Measurements from ENCODE around the gene CELA2A.
"Not testable (repeated sequence)": the region's sequence is repeated elsewhere in the genome, so short reads cannot be mapped to it uniquely, and the experiment has no call there.

The CELA2A gene

DNA sequence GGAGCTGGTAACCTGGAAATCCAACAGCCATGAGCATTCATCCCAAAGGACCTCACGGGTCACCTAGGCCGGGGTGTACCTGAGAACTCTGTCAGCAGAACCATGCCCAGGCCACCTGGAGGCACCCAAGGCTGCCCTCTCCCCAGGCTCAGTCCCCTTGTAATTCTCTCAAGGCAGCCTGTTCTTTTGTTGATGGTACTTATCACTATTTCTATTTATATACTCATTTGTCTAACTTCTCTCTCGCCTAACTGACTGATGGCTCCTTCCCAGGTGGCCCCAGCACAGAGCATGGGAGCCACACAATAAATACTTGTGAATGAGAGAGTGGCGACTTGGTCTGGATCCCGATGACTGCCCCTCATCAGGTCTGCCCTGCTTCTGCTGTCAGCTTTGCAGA is 50.7 kb downstream of the CELA2A start:
- DNase-seq (ENCODE audit: low spot score), result no peak
- TF ChIP-seq, protein P1, sequence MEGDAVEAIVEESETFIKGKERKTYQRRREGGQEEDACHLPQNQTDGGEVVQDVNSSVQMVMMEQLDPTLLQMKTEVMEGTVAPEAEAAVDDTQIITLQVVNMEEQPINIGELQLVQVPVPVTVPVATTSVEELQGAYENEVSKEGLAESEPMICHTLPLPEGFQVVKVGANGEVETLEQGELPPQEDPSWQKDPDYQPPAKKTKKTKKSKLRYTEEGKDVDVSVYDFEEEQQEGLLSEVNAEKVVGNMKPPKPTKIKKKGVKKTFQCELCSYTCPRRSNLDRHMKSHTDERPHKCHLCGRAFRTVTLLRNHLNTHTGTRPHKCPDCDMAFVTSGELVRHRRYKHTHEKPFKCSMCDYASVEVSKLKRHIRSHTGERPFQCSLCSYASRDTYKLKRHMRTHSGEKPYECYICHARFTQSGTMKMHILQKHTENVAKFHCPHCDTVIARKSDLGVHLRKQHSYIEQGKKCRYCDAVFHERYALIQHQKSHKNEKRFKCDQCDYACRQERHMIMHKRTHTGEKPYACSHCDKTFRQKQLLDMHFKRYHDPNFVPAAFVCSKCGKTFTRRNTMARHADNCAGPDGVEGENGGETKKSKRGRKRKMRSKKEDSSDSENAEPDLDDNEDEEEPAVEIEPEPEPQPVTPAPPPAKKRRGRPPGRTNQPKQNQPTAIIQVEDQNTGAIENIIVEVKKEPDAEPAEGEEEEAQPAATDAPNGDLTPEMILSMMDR (IDR thresholded peaks at IDR 0.05; ENCODE audit: extremely low read depth, missing control alignments), result no peak

DNA sequence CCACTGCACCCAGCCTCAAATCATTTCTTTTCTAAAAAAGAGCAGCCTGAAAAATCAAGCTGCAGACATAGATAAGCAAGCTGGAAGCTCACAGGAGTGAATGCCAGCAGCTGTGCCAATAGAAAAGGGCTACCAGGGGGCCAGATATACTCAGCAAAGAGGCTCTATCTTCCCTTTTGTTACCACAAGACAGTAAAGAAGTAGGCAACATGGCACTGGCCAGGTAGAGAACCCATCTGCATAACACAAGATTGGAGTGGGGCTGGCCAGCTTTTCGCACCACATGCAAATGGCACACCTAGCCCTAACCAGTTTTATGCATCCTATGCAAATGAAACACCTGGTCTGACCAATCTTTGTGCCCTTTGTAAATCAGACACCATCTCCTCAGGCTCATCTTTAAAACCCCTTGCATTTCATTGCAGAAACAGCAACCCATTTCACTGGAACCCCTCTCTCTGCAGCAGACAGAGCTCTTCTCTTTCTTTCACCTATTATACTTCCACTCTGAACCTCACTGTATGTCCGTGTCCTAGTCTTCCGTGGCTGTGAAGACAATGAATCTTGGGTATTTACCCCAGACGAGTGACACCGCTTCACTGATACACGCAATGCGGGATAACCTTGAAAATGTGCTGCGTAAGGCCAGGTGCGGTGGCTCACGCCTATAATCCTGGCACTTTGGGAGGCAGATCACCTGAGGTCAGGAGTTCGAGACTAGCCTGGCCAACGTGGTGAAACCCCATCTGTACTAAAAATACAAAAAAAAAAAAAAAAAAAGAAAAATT is 52.4 kb downstream of the CELA2A start:
- TF ChIP-seq, protein P1 (IDR thresholded peaks at IDR 0.05; ENCODE audit: extremely low read depth, missing control alignments), result no peak
- no peak for DNase-seq (ENCODE audit: low spot score)

DNA sequence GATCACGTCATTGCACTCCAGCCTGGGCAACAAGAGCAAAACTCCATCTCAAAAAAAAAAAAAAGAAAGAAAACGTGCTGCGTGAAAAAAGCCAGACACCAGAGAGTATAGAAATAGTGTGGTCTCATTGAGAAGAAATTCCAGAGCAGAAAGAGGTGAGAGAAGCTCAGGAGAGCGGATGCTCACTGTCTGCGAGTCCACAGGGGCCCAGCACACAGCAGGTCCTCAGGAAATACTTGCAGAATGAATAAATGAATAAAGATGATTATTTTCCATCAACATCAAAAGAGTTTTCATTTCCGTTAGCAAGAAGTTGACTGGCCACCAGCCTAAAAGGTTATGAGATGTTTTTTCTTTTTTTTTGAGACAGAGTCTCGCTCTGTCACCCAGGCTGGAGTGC is 53.1 kb downstream of the CELA2A start:
- TF ChIP-seq, protein P1 (IDR thresholded peaks at IDR 0.05; ENCODE audit: extremely low read depth, missing control alignments), result no peak
- no peak for DNase-seq (ENCODE audit: low spot score)

DNA sequence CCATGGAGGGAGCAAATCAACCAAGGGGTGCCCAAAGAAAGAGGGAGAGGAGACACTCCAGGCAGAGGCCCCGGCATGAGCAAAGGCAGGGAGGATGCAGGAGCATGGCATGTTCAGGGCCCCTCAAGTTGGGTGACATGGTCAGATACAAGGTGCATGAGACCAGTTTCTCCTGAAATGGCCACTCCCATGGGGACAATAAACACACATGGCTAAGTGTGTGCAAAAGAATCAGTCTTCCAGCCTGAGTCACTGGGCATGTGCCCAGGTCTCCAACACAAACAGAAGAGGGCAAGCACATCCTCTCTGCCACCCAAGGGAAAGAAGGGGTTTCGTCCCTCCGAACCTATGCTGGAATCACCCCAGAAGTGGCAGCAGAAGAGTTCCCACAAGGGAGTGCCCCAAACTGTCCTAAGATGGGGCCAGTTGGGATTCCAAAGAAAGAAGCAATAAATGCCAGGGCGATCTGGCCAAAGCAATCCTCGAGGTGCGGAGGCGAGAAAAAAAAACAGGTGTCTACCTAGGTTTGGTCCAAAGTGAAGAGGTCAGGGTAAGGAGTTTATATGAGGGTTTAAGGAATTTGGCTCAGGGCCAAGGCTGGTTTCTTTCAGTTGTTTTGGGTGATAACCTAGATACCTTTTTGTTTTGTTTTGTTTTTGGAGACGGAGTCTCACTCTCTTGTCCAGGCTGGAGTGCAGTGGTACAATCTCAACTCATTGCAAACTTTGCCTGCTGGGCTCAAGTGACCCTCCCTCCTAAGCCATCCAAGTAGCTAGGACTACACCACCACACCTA is 54.3 kb downstream of the CELA2A start:
- TF ChIP-seq, protein P1 (IDR thresholded peaks at IDR 0.05; ENCODE audit: extremely low read depth, missing control alignments), result no peak
- no peak for DNase-seq (ENCODE audit: low spot score)

DNA sequence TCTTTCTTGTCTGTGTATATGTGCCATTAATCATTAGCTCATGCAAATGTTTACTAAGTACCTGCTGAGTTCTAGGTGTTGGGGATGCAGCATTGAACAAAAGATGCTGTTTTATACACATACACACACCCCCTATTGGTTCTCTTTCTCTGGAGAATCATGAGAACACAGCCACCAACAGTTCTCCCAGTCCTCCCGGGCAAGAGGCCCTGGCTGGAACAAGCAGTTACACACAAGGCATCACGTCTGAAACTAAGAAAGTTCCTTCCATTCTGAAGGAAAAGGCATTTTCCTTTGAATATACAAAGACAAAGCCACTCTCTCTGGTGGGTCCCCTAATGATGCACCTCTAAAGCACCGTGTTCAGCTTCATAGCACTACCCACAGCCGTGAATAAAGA is 56.7 kb downstream of the CELA2A start:
- no peak for DNase-seq (ENCODE audit: low spot score)
- TF ChIP-seq, protein P1 (IDR thresholded peaks at IDR 0.05; ENCODE audit: extremely low read depth, missing control alignments), result no peak

DNA sequence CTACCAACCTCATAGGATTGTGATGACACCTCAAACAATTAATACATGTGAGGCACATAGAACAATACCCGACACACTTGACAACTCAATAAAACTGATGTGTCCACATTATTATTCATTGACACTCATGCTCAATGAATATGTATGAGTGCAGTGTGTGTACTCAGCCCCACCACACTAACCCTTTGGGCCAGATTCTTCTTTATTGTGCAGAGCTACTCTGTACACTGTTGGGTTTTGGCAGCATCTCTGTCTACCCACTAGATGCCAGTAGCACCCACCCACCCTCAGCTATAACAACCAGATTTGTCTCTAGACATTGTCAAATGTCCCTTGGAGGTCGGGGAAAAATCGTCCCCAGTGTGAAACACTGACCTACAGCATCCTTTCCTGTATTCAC is 57.4 kb downstream of the CELA2A start:
- TF ChIP-seq, protein P1 (IDR thresholded peaks at IDR 0.05; ENCODE audit: extremely low read depth, missing control alignments), result no peak

DNA sequence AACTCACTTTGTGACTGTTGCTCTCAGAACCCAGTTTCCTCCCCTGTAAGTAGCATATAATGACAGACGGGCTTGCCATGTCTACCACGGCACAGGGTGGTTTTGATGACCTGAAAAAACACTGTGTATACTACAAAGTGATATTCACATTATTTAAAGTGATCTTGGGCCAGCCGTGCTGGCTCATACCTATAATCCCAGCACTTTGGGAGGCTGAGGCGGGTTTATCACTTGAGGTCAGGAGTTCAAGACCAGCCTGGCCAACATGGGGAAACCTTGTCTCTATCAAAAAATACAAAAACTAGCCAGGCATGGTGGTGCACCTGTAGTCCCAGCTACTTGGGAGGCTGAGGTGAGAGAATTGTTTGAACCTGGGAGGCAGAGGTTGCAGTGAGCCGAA is 58.0 kb downstream of the CELA2A start:
- DNase-seq (ENCODE audit: low spot score), result not testable (repeated sequence)

More for the DNA sequence above, 57.4 kb downstream of the CELA2A start:
- DNase-seq (ENCODE audit: low spot score), result no peak

All from GM20000 (cell line).